GM12878 (cell line): Measurements from ENCODE around the gene DUSP22.

Source experiments
- CTCF ChIP-seq, 3 experiments: IDR thresholded peaks in 2 of 3; conservative IDR thresholded peaks in 1 of 3; 2 replicates each; pipeline ENCODE4 v1.5.1; 2011; ENCODE audit warnings: low read depth in 3 of 3, low read length in 3 of 3, mild to moderate bottlenecking in 3 of 3, control low read depth in 2 of 3, moderate library complexity in 2 of 3, inconsistent platforms in 1 of 3, mixed read lengths in 1 of 3; ENCODE audit not compliant: control insufficient read depth in 2 of 3, insufficient read depth in 1 of 3; ENCODE audit errors: extremely low read depth in 1 of 3
- FOXM1 ChIP-seq: IDR thresholded peaks from 2 replicates; pipeline ENCODE4 v1.6.1; 2012; ENCODE audit warnings: low read depth, mild to moderate bottlenecking, inconsistent platforms, low read length, moderate library complexity
- NFXL1 ChIP-seq: fragments of 450-650 bp; IDR thresholded peaks from 2 replicates; pipeline ENCODE4 v1.6.1; 2017; ENCODE audit warnings: antibody characterized with exemption, mild to moderate bottlenecking, borderline replicate concordance
- NR2C2 ChIP-seq: IDR thresholded peaks from 2 replicates; pipeline ENCODE4 v1.6.1; 2011; ENCODE audit warnings: borderline replicate concordance, low read depth; ENCODE audit not compliant: control insufficient read depth, insufficient read length
- NR2F1 ChIP-seq: fragments of 450-650 bp; conservative IDR thresholded peaks from 2 replicates; pipeline ENCODE4 v1.6.1; 2017; ENCODE audit warnings: mild to moderate bottlenecking
- REST ChIP-seq: IDR thresholded peaks from 2 replicates; pipeline ENCODE4 v1.6.1; 2012; ENCODE audit warnings: mild to moderate bottlenecking, low read depth, low read length
- SMC3 ChIP-seq: IDR thresholded peaks from 2 replicates; pipeline ENCODE4 v1.6.1; 2011; ENCODE audit warnings: low read length, improper control_type of control experiment, borderline replicate concordance
- ZNF274 ChIP-seq: IDR thresholded peaks from one replicate; pipeline ENCODE4 v1.8.0; 2011; ENCODE audit not compliant: insufficient read length, insufficient read depth
- ZZZ3 ChIP-seq: IDR thresholded peaks from 2 replicates; pipeline ENCODE4 v1.6.1; 2011; ENCODE audit warnings: low read depth; ENCODE audit not compliant: control insufficient read depth, insufficient read length

- TF ChIP-seq ZNF274 (no peak), ZZZ3 (no peak), NR2C2 (no peak), CTCF (IDR thresholded peaks at IDR 0.05 in 2 of 3, conservative IDR thresholded peaks at IDR 0.05 in 1 of 3; ENCODE audit: control insufficient read depth in 2 of 3, extremely low read depth in 1 of 3, insufficient read depth in 1 of 3, low read depth in 3 of 3, low read length in 3 of 3) (peak in 2 of 3 experiments; percentile 16 to 35; a peak in 2 of 6 replicates), NR2F1 (no peak), NFXL1 (no peak), REST (no peak), SMC3 (no peak), FOXM1 (no peak)
Observed at GRCh38 chr6:329888-330691, 37.8 kb downstream of the DUSP22 start.
